ENCODE results near the gene C2orf74. TPM values are rescaled to one million over a fixed set of nuclear protein-coding genes. Genes with fewer than 3 reads are reported as not detected.

Gene C2orf74
- total RNA-seq, 4 donors from 2014 or later, result 12.7 to 29.8 (median 20.6) TPM

GRCh38 chr2:61210332-61210981 lies 48.5 kb downstream of the C2orf74 start:
- Histone ChIP-seq H3K9me3 (no peaks in the 10 kb centered on the region), H3K36me3 (peaks cover 17 to 31% of the 10 kb centered on the region in 2 donors), H3K27ac (no peak overlapping the region), H3K4me3 (replicated peaks in 1 of 3) (no peak overlapping the region), H3K4me1 (no peaks in the 10 kb centered on the region), H3K27me3 (no peaks in the 10 kb centered on the region)
- DNase-seq, result no peak
- intact Hi-C loops (cut with DNase I), result no loop called here
- WGBS, 2 donors, result 94 to 97% methylated on average over 5 of the region's 5 CpGs
- TF ChIP-seq, protein P1, sequence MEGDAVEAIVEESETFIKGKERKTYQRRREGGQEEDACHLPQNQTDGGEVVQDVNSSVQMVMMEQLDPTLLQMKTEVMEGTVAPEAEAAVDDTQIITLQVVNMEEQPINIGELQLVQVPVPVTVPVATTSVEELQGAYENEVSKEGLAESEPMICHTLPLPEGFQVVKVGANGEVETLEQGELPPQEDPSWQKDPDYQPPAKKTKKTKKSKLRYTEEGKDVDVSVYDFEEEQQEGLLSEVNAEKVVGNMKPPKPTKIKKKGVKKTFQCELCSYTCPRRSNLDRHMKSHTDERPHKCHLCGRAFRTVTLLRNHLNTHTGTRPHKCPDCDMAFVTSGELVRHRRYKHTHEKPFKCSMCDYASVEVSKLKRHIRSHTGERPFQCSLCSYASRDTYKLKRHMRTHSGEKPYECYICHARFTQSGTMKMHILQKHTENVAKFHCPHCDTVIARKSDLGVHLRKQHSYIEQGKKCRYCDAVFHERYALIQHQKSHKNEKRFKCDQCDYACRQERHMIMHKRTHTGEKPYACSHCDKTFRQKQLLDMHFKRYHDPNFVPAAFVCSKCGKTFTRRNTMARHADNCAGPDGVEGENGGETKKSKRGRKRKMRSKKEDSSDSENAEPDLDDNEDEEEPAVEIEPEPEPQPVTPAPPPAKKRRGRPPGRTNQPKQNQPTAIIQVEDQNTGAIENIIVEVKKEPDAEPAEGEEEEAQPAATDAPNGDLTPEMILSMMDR (IDR thresholded peaks at IDR 0.05), result no peak
- no peak for TF ChIP-seq POLR2A (IDR thresholded peaks at IDR 0.05)

DNA sequence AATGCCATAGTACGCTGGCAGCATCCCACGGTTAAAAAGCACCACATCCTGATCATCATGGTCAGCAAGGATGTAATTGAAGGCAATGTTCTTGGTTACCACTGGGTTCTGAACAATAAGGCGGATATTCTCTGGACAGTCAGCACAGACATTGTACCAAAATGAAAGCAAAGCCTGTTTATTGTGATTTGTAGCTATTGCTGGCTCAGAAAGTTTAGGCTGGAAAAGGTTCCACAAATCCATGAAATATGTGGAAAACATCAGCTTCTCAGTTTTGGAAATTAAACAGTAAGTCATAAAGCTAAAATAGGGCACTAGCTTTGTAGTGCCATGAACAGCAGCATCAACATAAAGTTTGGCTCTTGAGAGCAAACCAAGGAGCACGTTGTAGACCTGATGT lies 52.2 kb downstream of the C2orf74 start:
- Histone ChIP-seq H3K4me3 (replicated peaks in 1 of 3) (no peak overlapping the region), H3K27ac (no peak overlapping the region), H3K9me3 (no peaks in the 10 kb centered on the region), H3K36me3 (peaks cover 6 to 9% of the 10 kb centered on the region in 2 donors), H3K27me3 (no peaks in the 10 kb centered on the region), H3K4me1 (peaks cover 0 to 7% of the 10 kb centered on the region in 2 donors)
- intact Hi-C loops (cut with DNase I), result no loop called here
- DNase-seq, result no peak
- WGBS, 2 donors, result 94 to 98% methylated on average over 4 of the region's 4 CpGs
- TF ChIP-seq, protein P1 (IDR thresholded peaks at IDR 0.05), result no peak
- TF ChIP-seq POLR2A (IDR thresholded peaks at IDR 0.05), result no peak

Other genes with a start within 250 kb of the C2orf74 start
- 10 to 100 TPM; 51.5 to 85.6 (median 75.4) TPM for gene PEX13, start 144.5 kb upstream of the C2orf74 start, total RNA-seq
- 10 to 100 TPM; 11.8 to 20.6 (median 16.2) TPM for gene PUS10, start 143.9 kb upstream of the C2orf74 start, total RNA-seq
- gene SANBR, start 96.3 kb upstream of the C2orf74 start, total RNA-seq, result 10 to 100 TPM in 1 of 4 donors, 1 to 10 TPM in 3; 5.3 to 16.3 (median 7.8) TPM